Keratinocyte (primary cell): ENCODE results near the gene SH2D4B. TPM values are rescaled to one million over a fixed set of nuclear protein-coding genes. Genes with fewer than 3 reads are reported as not detected.
A peak's percentile ranks its signal among the peaks of the same experiment; 100 is the strongest.

Experiments
- DNase-seq: peaks from one replicate; pipeline ENCODE4 v3.0.0-alpha.2; 2011; ENCODE audit warnings: low read depth, missing footprints, low spot score
- FAIRE-seq: peaks from 2 replicates; lab custom pipeline; 2011; peaks lifted over from hg19 to GRCh38; lab: Jason Lieb, UNC
- H2AFZ ChIP-seq: 2 replicates; pipeline ENCODE4 v1.6.0; 2012; ENCODE audit warnings: low read length, control low read depth, inconsistent platforms; ENCODE audit not compliant: control insufficient read depth
- H3K27ac ChIP-seq: 2 replicates; pipeline ENCODE4 v1.5.1; 2011; ENCODE audit warnings: low read length; ENCODE audit not compliant: control insufficient read depth, insufficient read depth
- H3K27me3 ChIP-seq: 3 replicates; pipeline ENCODE4 v1.6.0; 2011; ENCODE audit warnings: low read length; ENCODE audit not compliant: control insufficient read depth, insufficient read depth; ENCODE audit errors: extremely low read depth
- H3K36me3 ChIP-seq, 2 experiments: 2 replicates in 1 of 2; 3 replicates in 1 of 2; pipeline ENCODE4 v1.5.1; 2011; ENCODE audit warnings: low read length in 2 of 2, mild to moderate bottlenecking in 1 of 2; ENCODE audit not compliant: control insufficient read depth in 2 of 2, insufficient read depth in 2 of 2; ENCODE audit errors: extremely low read depth in 1 of 2
- H3K4me1 ChIP-seq: 3 replicates; pipeline ENCODE4 v1.5.1; 2011; ENCODE audit warnings: low read length; ENCODE audit not compliant: control insufficient read depth, insufficient read depth; ENCODE audit errors: extremely low read depth
- H3K4me2 ChIP-seq: 3 replicates; pipeline ENCODE4 v1.6.0; 2011; ENCODE audit warnings: low read depth, low read length; ENCODE audit not compliant: control insufficient read depth, insufficient read depth; ENCODE audit errors: extremely low read depth
- H3K4me3 ChIP-seq, 3 experiments: fragments of 200-600 bp in 1 of 3; sonication (generic) in 1 of 3; 2 replicates in 2 of 3; 3 replicates in 1 of 3; pipeline ENCODE4 v1.5.1; 2011 to 2016; ENCODE audit warnings: low read length in 3 of 3, mild to moderate bottlenecking in 3 of 3, control low read depth in 2 of 3, inconsistent platforms in 1 of 3, low read depth in 1 of 3, mixed read lengths in 1 of 3, mixed run types in 1 of 3, moderate library complexity in 1 of 3; ENCODE audit not compliant: control insufficient read depth in 2 of 3, insufficient read depth in 2 of 3; ENCODE audit errors: extremely low read depth in 1 of 3
- H3K79me2 ChIP-seq: 2 replicates; pipeline ENCODE4 v1.6.0; 2012; ENCODE audit warnings: low read length; ENCODE audit not compliant: control insufficient read depth, insufficient read depth
- H3K9ac ChIP-seq: 3 replicates; pipeline ENCODE4 v1.6.0; 2011; ENCODE audit warnings: low read length; ENCODE audit not compliant: control insufficient read depth, insufficient read depth; ENCODE audit errors: extremely low read depth
- H3K9me1 ChIP-seq: 3 replicates; pipeline ENCODE4 v1.6.0; 2011; ENCODE audit warnings: low read length; ENCODE audit not compliant: control insufficient read depth, insufficient read depth; ENCODE audit errors: extremely low read depth
- H3K9me3 ChIP-seq: 2 replicates; pipeline ENCODE4 v1.5.1; 2012; ENCODE audit warnings: low read depth, low read length; ENCODE audit not compliant: control insufficient read depth
- H4K20me1 ChIP-seq: 3 replicates; pipeline ENCODE4 v1.6.0; 2011; ENCODE audit warnings: low read length; ENCODE audit not compliant: control insufficient read depth, insufficient read depth; ENCODE audit errors: extremely low read depth
- CTCF ChIP-seq, 3 experiments: IDR thresholded peaks in 1 of 3; conservative IDR thresholded peaks in 1 of 3; optimal IDR thresholded peaks in 1 of 3; 2 replicates in 2 of 3; 3 replicates in 1 of 3; pipeline versions ENCODE3 to v1.5.1; 2011; ENCODE audit warnings: low read length in 3 of 3, mild to moderate bottlenecking in 3 of 3, moderate library complexity in 2 of 3, control low read depth in 1 of 3, inconsistent platforms in 1 of 3; ENCODE audit not compliant: insufficient read depth in 2 of 3; ENCODE audit errors: extremely low read depth in 1 of 3
- EZH2 ChIP-seq: IDR thresholded peaks from one replicate; pipeline ENCODE4 v1.6.1; 2012; ENCODE audit warnings: inconsistent platforms, mild to moderate bottlenecking, low read length, moderate library complexity
- dilution Hi-C: fragments of 300-500 bp; cut with MboI; formaldehyde crosslinking; loops from one replicate; pipeline ENCODE4 v1.7.0; 2020; ENCODE audit warnings: low sequenced_read_pairs; ENCODE audit not compliant: extremely low pct_ligation_motif_present
- polyA plus RNA-seq, 5 experiments: library from polyadenylated mRNA; depleted of rRNA in 3 of 5; stranded (reverse) in 3 of 5; stranded (forward) in 1 of 5; unstranded in 1 of 5; fragments of >200 nt; gene quantifications; 1 replicate in 1 of 5; 2 replicates in 3 of 5; 3 replicates in 1 of 5; pipeline versions ENCODE4 v1.2.1 to v1.2.3, GENCODE V29; 2011 to 2012; ENCODE audit warnings: missing spikeins in 2 of 5, low read depth in 1 of 5, low replicate concordance in 1 of 5

The SH2D4B gene
- polyA plus RNA-seq, 1 donor (not counting 4 experiments of a cell fraction or from before 2014, with no cell fraction given), result 0.22 TPM

GRCh38 chr10:80589726-80590373, 52.1 kb downstream of the SH2D4B start:
- H3K4me2 ChIP-seq, result no peak overlapping the region
- no peak overlapping the region for H2AFZ ChIP-seq
- no peaks in the 10 kb centered on the region for H3K9me3 ChIP-seq
- FAIRE-seq (no peak), DNase-seq (no peak)
- H3K27me3 ChIP-seq, result no peaks in the 10 kb centered on the region
- no peak overlapping the region for H3K27ac ChIP-seq
- TF ChIP-seq CTCF (optimal IDR thresholded peaks at IDR 0.05 in 1 of 3, IDR thresholded peaks at IDR 0.05 in 1 of 3, conservative IDR thresholded peaks at IDR 0.05 in 1 of 3; ENCODE audit: extremely low read depth in 1 of 3, insufficient read depth in 2 of 3, low read length in 3 of 3) (no peak), EZH2 (no peak)
- dilution Hi-C loops, result no loop called here
- H3K79me2 ChIP-seq, result no peaks in the 10 kb centered on the region
- H3K4me3 ChIP-seq, result no peak overlapping the region
- H3K4me1 ChIP-seq, result peaks cover 24% of the 10 kb centered on the region
- no peaks in the 10 kb centered on the region for H3K9me1 ChIP-seq
- H4K20me1 ChIP-seq, result no peaks in the 10 kb centered on the region
- H3K36me3 ChIP-seq, result no peaks in the 10 kb centered on the region
- no peak overlapping the region for H3K9ac ChIP-seq

- peaks cover 24% of the 10 kb centered on the region for H3K4me1 ChIP-seq
- H3K4me2 ChIP-seq, result peak overlapping the region; percentile 29
- H3K4me3 ChIP-seq, result no peak overlapping the region
- no peak overlapping the region for H2AFZ ChIP-seq
- peak overlapping the region; percentile 3 for H3K27ac ChIP-seq
- no peaks in the 10 kb centered on the region for H3K79me2 ChIP-seq
- H3K9ac ChIP-seq, result no peak overlapping the region
- dilution Hi-C loops, result no loop called here
- DNase-seq (peak; percentile 40), FAIRE-seq (peak; percentile 93)
- H3K27me3 ChIP-seq, result no peaks in the 10 kb centered on the region
- H4K20me1 ChIP-seq, result no peaks in the 10 kb centered on the region
- no peak for TF ChIP-seq CTCF (optimal IDR thresholded peaks at IDR 0.05 in 1 of 3, IDR thresholded peaks at IDR 0.05 in 1 of 3, conservative IDR thresholded peaks at IDR 0.05 in 1 of 3; ENCODE audit: extremely low read depth in 1 of 3, insufficient read depth in 2 of 3, low read length in 3 of 3)
- TF ChIP-seq EZH2, result no peak
- H3K9me3 ChIP-seq, result no peaks in the 10 kb centered on the region
- no peaks in the 10 kb centered on the region for H3K9me1 ChIP-seq
- H3K36me3 ChIP-seq, result no peaks in the 10 kb centered on the region
Measured at GRCh38 chr10:80590585-80591125, 53.0 kb downstream of the SH2D4B start.
